Right lobe of liver (tissue), 4 donors: ENCODE data around the gene LRRC72.

Experiments used
- POLR2A ChIP-seq: fragments of 450-650 bp; IDR thresholded peaks from one replicate; pipeline ENCODE4 v1.6.1; 2017; ENCODE audit warnings: antibody characterized with exemption, mild to moderate bottlenecking
- TF ChIP-seq, protein P1 (sequence below), 4 donors: fragments of 200-600 bp in 3 of 4; fragments of 450-650 bp in 1 of 4; IDR thresholded peaks; one replicate each; pipeline versions ENCODE4 v1.5.1 to v1.8.0; 2016 to 2022; ENCODE audit warnings: antibody characterized with exemption in 4 of 4, mild to moderate bottlenecking in 2 of 4
- donor health status: DM: no; HTN: no; CAD: no.
- donor health status: DM: no; HTN: no; CAD: no.
- donor health status: DM: no; HTN: yes; CAD: no.

GRCh38 chr7:16479161-16479560 is 47.5 kb upstream of the LRRC72 start:
- TF ChIP-seq, protein P1, sequence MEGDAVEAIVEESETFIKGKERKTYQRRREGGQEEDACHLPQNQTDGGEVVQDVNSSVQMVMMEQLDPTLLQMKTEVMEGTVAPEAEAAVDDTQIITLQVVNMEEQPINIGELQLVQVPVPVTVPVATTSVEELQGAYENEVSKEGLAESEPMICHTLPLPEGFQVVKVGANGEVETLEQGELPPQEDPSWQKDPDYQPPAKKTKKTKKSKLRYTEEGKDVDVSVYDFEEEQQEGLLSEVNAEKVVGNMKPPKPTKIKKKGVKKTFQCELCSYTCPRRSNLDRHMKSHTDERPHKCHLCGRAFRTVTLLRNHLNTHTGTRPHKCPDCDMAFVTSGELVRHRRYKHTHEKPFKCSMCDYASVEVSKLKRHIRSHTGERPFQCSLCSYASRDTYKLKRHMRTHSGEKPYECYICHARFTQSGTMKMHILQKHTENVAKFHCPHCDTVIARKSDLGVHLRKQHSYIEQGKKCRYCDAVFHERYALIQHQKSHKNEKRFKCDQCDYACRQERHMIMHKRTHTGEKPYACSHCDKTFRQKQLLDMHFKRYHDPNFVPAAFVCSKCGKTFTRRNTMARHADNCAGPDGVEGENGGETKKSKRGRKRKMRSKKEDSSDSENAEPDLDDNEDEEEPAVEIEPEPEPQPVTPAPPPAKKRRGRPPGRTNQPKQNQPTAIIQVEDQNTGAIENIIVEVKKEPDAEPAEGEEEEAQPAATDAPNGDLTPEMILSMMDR (IDR thresholded peaks at IDR 0.05): no peak
- no peak for TF ChIP-seq POLR2A
